ENCODE results near the gene C4orf51. TPM values are rescaled to one million over a fixed set of nuclear protein-coding genes. Genes with fewer than 3 reads are reported as not detected.

C4orf51 gene
- total and polyA plus RNA-seq, 2 of the 13 experiments (the other 11 are each of a cell fraction or from before 2014, with no cell fraction given) = not detected

GRCh38 chr4:145766273-145766672 is 86.3 kb downstream of the C4orf51 start (continued):
- TF ChIP-seq ZNF687 (CRISPR knock-in tag; IDR thresholded peaks at IDR 0.05) (no peak), PHF21A (CRISPR knock-in tag; IDR thresholded peaks at IDR 0.05) (no peak)

GRCh38 chr4:145769450-145770037 is 89.6 kb downstream of the C4orf51 start:
- H3K9me3 ChIP-seq (ENCODE audit: low read length) = no peaks in the 10 kb centered on the region
- ChIA-PET CTCF (ENCODE audit: low intra/inter-chr PET ratio, low total read pairs) (no interaction called here), POLR2A (no interaction called here)
- no peak overlapping the region for H3K4me3 ChIP-seq (replicated peaks in 1 of 3; ENCODE audit: insufficient read depth in 1 of 3, low read depth in 2 of 3, low read length in 3 of 3)
- ATAC-seq = no peak
- no peaks in the 10 kb centered on the region; a peak in 1 of 5 replicates for H3K27me3 ChIP-seq (ENCODE audit: control insufficient read depth in 1 of 2, insufficient read depth in 2 of 2, low read length in 2 of 2)
- H3K4me1 ChIP-seq (ENCODE audit: insufficient read depth, low read length) = no peaks in the 10 kb centered on the region
- H4K20me1 ChIP-seq (ENCODE audit: insufficient read depth, low read length) = no peaks in the 10 kb centered on the region
- no peak for FAIRE-seq
- H3K4me2 ChIP-seq (ENCODE audit: low read depth, low read length) = no peak overlapping the region
- peaks cover 8 to 32% of the 10 kb centered on the region in 2 experiments; a peak in 4 of 5 replicates for H3K36me3 ChIP-seq (replicated peaks in 1 of 2; ENCODE audit: control insufficient read depth in 1 of 2, insufficient read depth in 2 of 2, low read length in 2 of 2)
- WGBS (ENCODE audit: low lambda C conversion rate) = 100% methylated on average over 2 of the region's 2 CpGs
- no peak overlapping the region for H3K27ac ChIP-seq (ENCODE audit: extremely low read length, insufficient read depth, low read length)
- BruUV-seq (replicated peaks) = no TSS peak
- peak; percentile 35; the same call in 1 of the 2 replicates for TF ChIP-seq CEBPB (IDR thresholded peaks at IDR 0.05; ENCODE audit: borderline replicate concordance, low read depth, low read length)
- no peak for TF ChIP-seq ZNF549 (CRISPR knock-in tag; IDR thresholded peaks at IDR 0.05)
- in situ Hi-C loops (cut with HindIII; ENCODE audit: extremely low pct_ligation_motif_present, low pct_unique_long_range_greater_than_20kb) = no loop called here
- H3K79me2 ChIP-seq (ENCODE audit: insufficient read depth, low read length) = no peaks in the 10 kb centered on the region
- H3K9ac ChIP-seq (ENCODE audit: insufficient read depth, low read depth, low read length) = no peak overlapping the region
- DNase-seq (ENCODE audit: low spot score) = no peak
- H2AFZ ChIP-seq (ENCODE audit: low read length) = no peak overlapping the region
- intact Hi-C loops (cut with micrococcal nuclease; ENCODE audit: unreplicated experiment) = no loop called here

All from HepG2 (cell line).